HepG2 (cell line): ENCODE measurements around the gene HSP90AB1. TPM values are rescaled to one million over a fixed set of nuclear protein-coding genes. Genes with fewer than 3 reads are reported as not detected.

ENCODE experiments used
- AHR ChIP-seq: IDR thresholded peaks from 2 replicates; pipeline ENCODE4 v1.6.1; 2018; ENCODE audit warnings: missing genetic modification reagents, missing compliant biosample characterization
- BRCA1 ChIP-seq: sonication (generic); formaldehyde crosslinking; IDR thresholded peaks from 2 replicates; pipeline ENCODE4 v1.4.0; 2020; ENCODE audit warnings: missing genetic modification reagents
- CENPT ChIP-seq: sonication (generic); formaldehyde crosslinking; IDR thresholded peaks from 2 replicates; pipeline ENCODE4 v1.8.0; 2022; ENCODE audit warnings: low read depth, mild to moderate bottlenecking, moderate library complexity, missing genetic modification reagents
- DRAP1 ChIP-seq: IDR thresholded peaks from 2 replicates; pipeline ENCODE4 v1.6.1; 2016; ENCODE audit warnings: missing genetic modification reagents, missing compliant biosample characterization
- FOXK2 ChIP-seq: fragments of 450-650 bp; IDR thresholded peaks from 2 replicates; pipeline ENCODE4 v1.6.1; 2016
- HNF1B ChIP-seq: sonication (generic); formaldehyde crosslinking; IDR thresholded peaks from 2 replicates; pipeline ENCODE4 v1.5.1; 2020; ENCODE audit warnings: mild to moderate bottlenecking, moderate library complexity, missing genetic modification reagents
- HNF4A ChIP-seq: sonication (generic); formaldehyde crosslinking; IDR thresholded peaks from 2 replicates; pipeline ENCODE4 v1.4.0; 2020; ENCODE audit warnings: missing genetic modification reagents
- KAT8 ChIP-seq: IDR thresholded peaks from 2 replicates; pipeline ENCODE4 v1.6.1; 2016; ENCODE audit warnings: missing genetic modification reagents, missing compliant biosample characterization
- MXD4 ChIP-seq: IDR thresholded peaks from 2 replicates; pipeline ENCODE4 v1.6.1; 2016; ENCODE audit warnings: mild to moderate bottlenecking, missing biosample characterization, missing genetic modification reagents
- PAWR ChIP-seq: sonication (generic); formaldehyde crosslinking; IDR thresholded peaks from 2 replicates; pipeline ENCODE4 v1.4.0; 2020; ENCODE audit warnings: missing genetic modification reagents, mild to moderate bottlenecking, borderline replicate concordance
- RAD21 ChIP-seq: fragments of 450-650 bp; formaldehyde crosslinking; IDR thresholded peaks from 2 replicates; pipeline ENCODE4 v1.5.0; 2020; ENCODE audit warnings: mild to moderate bottlenecking
- RBAK ChIP-seq: sonication (generic); formaldehyde crosslinking; IDR thresholded peaks from 2 replicates; pipeline ENCODE4 v1.5.1; 2020; ENCODE audit warnings: mild to moderate bottlenecking, missing genetic modification reagents
- RELA ChIP-seq: sonication (generic); formaldehyde crosslinking; IDR thresholded peaks from 2 replicates; pipeline ENCODE4 v1.4.0; 2020; ENCODE audit warnings: missing genetic modification reagents
- SETDB1 ChIP-seq: sonication (generic); formaldehyde crosslinking; IDR thresholded peaks from 2 replicates; pipeline ENCODE4 v1.5.1; 2020; ENCODE audit warnings: missing genetic modification reagents, mild to moderate bottlenecking, borderline replicate concordance
- SIX1 ChIP-seq: sonication (generic); formaldehyde crosslinking; IDR thresholded peaks from 2 replicates; pipeline ENCODE4 v1.4.0; 2020; ENCODE audit warnings: missing genetic modification reagents, borderline replicate concordance
- YEATS2 ChIP-seq: sonication (generic); formaldehyde crosslinking; IDR thresholded peaks from 2 replicates; pipeline ENCODE4 v1.4.0; 2020; ENCODE audit warnings: missing genetic modification reagents, borderline replicate concordance
- ZBTB25 ChIP-seq: IDR thresholded peaks from 2 replicates; pipeline ENCODE4 v1.6.1; 2018; ENCODE audit warnings: missing genetic modification reagents
- ZNF317 ChIP-seq: sonication (generic); formaldehyde crosslinking; IDR thresholded peaks from 2 replicates; pipeline ENCODE4 v1.5.0; 2020; ENCODE audit warnings: mild to moderate bottlenecking, missing genetic modification reagents
- ZNF761 ChIP-seq: sonication (generic); formaldehyde crosslinking; conservative IDR thresholded peaks from 2 replicates; pipeline ENCODE4 v1.4.0; 2020; ENCODE audit warnings: mild to moderate bottlenecking, missing genetic modification reagents
- ZSCAN9 ChIP-seq: IDR thresholded peaks from 2 replicates; pipeline ENCODE4 v1.6.1; 2016; ENCODE audit warnings: borderline replicate concordance
- polyA plus RNA-seq, 8 experiments: library from polyadenylated mRNA; depleted of rRNA in 3 of 8; stranded (reverse) in 7 of 8; unstranded in 1 of 8; fragments of >200 nt; fragmentation: Illumina TruSeq in 4 of 8; extraction: Trizol in 4 of 8; gene quantifications; 2 replicates each; pipeline versions ENCODE4 v1.2.1 to v1.2.3, GENCODE V29; 2011 to 2016; ENCODE audit warnings: low read depth in 4 of 8, missing spikeins in 1 of 8, mixed read lengths in 1 of 8; ENCODE audit not compliant: insufficient read depth in 1 of 8
- total RNA-seq, 5 experiments: library from RNA; depleted of rRNA; stranded (reverse); fragments of >200 nt; fragmentation: Illumina TruSeq; extraction: Trizol; gene quantifications; 2 replicates each; pipeline ENCODE4 v1.2.3, GENCODE V29; 2016; ENCODE audit warnings: low read depth in 1 of 5
- TF ChIP-seq, protein P1 (sequence below): sonication (generic); formaldehyde crosslinking; IDR thresholded peaks from 2 replicates; pipeline ENCODE4 v1.8.1; 2023; ENCODE audit warnings: mild to moderate bottlenecking, missing genetic modification reagents, borderline replicate concordance
- TF ChIP-seq, protein P2 (sequence below): sonication (generic); formaldehyde crosslinking; IDR thresholded peaks from 2 replicates; pipeline ENCODE4 v1.4.0; 2020; ENCODE audit warnings: mild to moderate bottlenecking, low read depth, missing genetic modification reagents
- TF ChIP-seq, protein P3 (sequence below): IDR thresholded peaks from 2 replicates; pipeline ENCODE4 v1.6.1; 2018; ENCODE audit warnings: missing genetic modification reagents, mild to moderate bottlenecking, missing compliant biosample characterization

Gene HSP90AB1
- total and polyA plus RNA-seq, 2 of the 13 experiments (the other 11 are each of a cell fraction or from before 2014, with no cell fraction given): 1,325 to 1,472 TPM

GRCh38 chr6:44234101-44235025 is 12.5 kb upstream of the HSP90AB1 start (continued):
- TF ChIP-seq, protein P1, sequence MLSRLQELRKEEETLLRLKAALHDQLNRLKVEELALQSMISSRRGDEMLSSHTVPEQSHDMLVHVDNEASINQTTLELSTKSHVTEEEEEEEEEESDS (CRISPR knock-in tag): no peak
- TF ChIP-seq RELA (0 out of 2 replicates have a peak, but pooled peaks have one; percentile 39), FOXK2 (no peak), ZBTB25 (CRISPR knock-in tag) (no peak), HNF4A (CRISPR knock-in tag) (peak; percentile 95), RAD21 (CRISPR knock-in tag) (peak; percentile 98), SIX1 (no peak), KAT8 (CRISPR knock-in tag) (peak; percentile 56; the same call in 1 of the 2 replicates), DRAP1 (CRISPR knock-in tag) (no peak), CENPT (CRISPR knock-in tag) (no peak), SETDB1 (no peak), ZNF761 (CRISPR knock-in tag) (no peak), AHR (CRISPR knock-in tag) (no peak), PAWR (CRISPR knock-in tag) (no peak), YEATS2 (no peak), HNF1B (peak; percentile 80), ZSCAN9 (CRISPR knock-in tag) (no peak), ZNF317 (CRISPR knock-in tag) (no peak), MXD4 (CRISPR knock-in tag) (no peak), RBAK (CRISPR knock-in tag) (no peak), BRCA1 (no peak)
- TF ChIP-seq, protein P2, sequence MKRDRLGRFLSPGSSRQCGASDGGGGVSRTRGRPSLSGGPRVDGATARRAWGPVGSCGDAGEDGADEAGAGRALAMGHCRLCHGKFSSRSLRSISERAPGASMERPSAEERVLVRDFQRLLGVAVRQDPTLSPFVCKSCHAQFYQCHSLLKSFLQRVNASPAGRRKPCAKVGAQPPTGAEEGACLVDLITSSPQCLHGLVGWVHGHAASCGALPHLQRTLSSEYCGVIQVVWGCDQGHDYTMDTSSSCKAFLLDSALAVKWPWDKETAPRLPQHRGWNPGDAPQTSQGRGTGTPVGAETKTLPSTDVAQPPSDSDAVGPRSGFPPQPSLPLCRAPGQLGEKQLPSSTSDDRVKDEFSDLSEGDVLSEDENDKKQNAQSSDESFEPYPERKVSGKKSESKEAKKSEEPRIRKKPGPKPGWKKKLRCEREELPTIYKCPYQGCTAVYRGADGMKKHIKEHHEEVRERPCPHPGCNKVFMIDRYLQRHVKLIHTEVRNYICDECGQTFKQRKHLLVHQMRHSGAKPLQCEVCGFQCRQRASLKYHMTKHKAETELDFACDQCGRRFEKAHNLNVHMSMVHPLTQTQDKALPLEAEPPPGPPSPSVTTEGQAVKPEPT (CRISPR knock-in tag): no peak
- TF ChIP-seq, protein P3, sequence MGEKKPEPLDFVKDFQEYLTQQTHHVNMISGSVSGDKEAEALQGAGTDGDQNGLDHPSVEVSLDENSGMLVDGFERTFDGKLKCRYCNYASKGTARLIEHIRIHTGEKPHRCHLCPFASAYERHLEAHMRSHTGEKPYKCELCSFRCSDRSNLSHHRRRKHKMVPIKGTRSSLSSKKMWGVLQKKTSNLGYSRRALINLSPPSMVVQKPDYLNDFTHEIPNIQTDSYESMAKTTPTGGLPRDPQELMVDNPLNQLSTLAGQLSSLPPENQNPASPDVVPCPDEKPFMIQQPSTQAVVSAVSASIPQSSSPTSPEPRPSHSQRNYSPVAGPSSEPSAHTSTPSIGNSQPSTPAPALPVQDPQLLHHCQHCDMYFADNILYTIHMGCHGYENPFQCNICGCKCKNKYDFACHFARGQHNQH (CRISPR knock-in tag): peak; percentile 68; the same call in 1 of the 2 replicates
